ENCODE data around the gene FOXL3.

- TF ChIP-seq GATA2 (IDR thresholded peaks at IDR 0.05; ENCODE audit: low read depth, low read length), result no peak
- TF ChIP-seq GATA3 (IDR thresholded peaks at IDR 0.05; ENCODE audit: low read depth, low read length), result no peak
Observed at GRCh38 chr7:296373-296945, 6.5 kb downstream of the FOXL3 start.

All from SH-SY5Y (cell line).